Endothelial cell of umbilical vein (primary cell): Measurements from ENCODE around the gene RBM20. TPM values are rescaled to one million over a fixed set of nuclear protein-coding genes. Genes with fewer than 3 reads are reported as not detected.

Experiments used
- BruUV-seq: library from RNA; stranded (reverse); fragments of 400-500 nt; replicated peaks from 2 replicates; lab custom pipeline; 2021; lab: Mats Ljungman, UMichigan
- CTCF ChIA-PET: fragments of 300-600, 350-600 bp; sonication (Branson Sonifier 250); formaldehyde crosslinking; loops from one replicate; lab custom pipeline; 2021; ENCODE audit warnings: antibody characterized with exemption, inconsistent platforms; lab: Charles Lee
- POLR2A ChIA-PET: fragments of 300-600, 350-600 bp; sonication (Branson Sonifier 250); formaldehyde crosslinking; loops from one replicate; lab custom pipeline; 2021; ENCODE audit warnings: antibody characterized with exemption, inconsistent platforms; lab: Charles Lee
- DNase-seq: peaks from one replicate; pipeline ENCODE4 v3.0.0-alpha.2; 2011; ENCODE audit warnings: low read depth, low spot score
- FAIRE-seq: peaks from 2 replicates; lab custom pipeline; 2011; peaks lifted over from hg19 to GRCh38; lab: Jason Lieb, UNC
- H2AFZ ChIP-seq: 2 replicates; pipeline ENCODE4 v1.6.0; 2012; ENCODE audit warnings: low read depth, low read length, control low read depth, inconsistent platforms
- H3K27ac ChIP-seq: 2 replicates; pipeline ENCODE4 v1.5.1; 2011; ENCODE audit warnings: low read depth, mild to moderate bottlenecking, control low read depth, low read length, moderate library complexity; ENCODE audit not compliant: insufficient read depth
- H3K27me3 ChIP-seq, 2 experiments: 2 replicates each; pipeline versions ENCODE4 v1.6.0 to v1.6.1; 2011; ENCODE audit warnings: low read length in 2 of 2, mixed read lengths in 1 of 2; ENCODE audit not compliant: control insufficient read depth in 2 of 2, insufficient read depth in 2 of 2
- H3K36me3 ChIP-seq, 2 experiments: 2 replicates in 1 of 2; 3 replicates in 1 of 2; pipeline ENCODE4 v1.5.1; 2011; ENCODE audit warnings: low read length in 2 of 2, mild to moderate bottlenecking in 1 of 2, moderate library complexity in 1 of 2; ENCODE audit not compliant: control insufficient read depth in 2 of 2, insufficient read depth in 2 of 2; ENCODE audit errors: extremely low read depth in 1 of 2
- H3K4me1 ChIP-seq: 3 replicates; pipeline ENCODE4 v1.5.1; 2011; ENCODE audit warnings: mild to moderate bottlenecking, low read length; ENCODE audit not compliant: control insufficient read depth, insufficient read depth; ENCODE audit errors: extremely low read depth
- H3K4me2 ChIP-seq: 2 replicates; pipeline ENCODE4 v1.6.1; 2011; ENCODE audit warnings: low read length, control low read depth, mixed read lengths; ENCODE audit not compliant: insufficient read depth
- H3K4me3 ChIP-seq, 3 experiments: fragments of 200-600 bp in 1 of 3; sonication (generic), shearing (Covaris generic) in 1 of 3; replicated peaks in 1 of 3; 2 replicates each; pipeline ENCODE4 v1.5.1; 2011 to 2016; ENCODE audit warnings: control low read depth in 3 of 3, low read length in 3 of 3, mild to moderate bottlenecking in 2 of 3, inconsistent platforms in 1 of 3, low read depth in 1 of 3, moderate library complexity in 1 of 3; ENCODE audit not compliant: insufficient read depth in 1 of 3
- H3K79me2 ChIP-seq: 2 replicates; pipeline ENCODE4 v1.6.0; 2012; ENCODE audit warnings: low read length, inconsistent platforms; ENCODE audit not compliant: control insufficient read depth, insufficient read depth
- H3K9ac ChIP-seq: replicated peaks from 2 replicates; pipeline ENCODE3; 2011; ENCODE audit warnings: low read length, control low read depth; ENCODE audit not compliant: insufficient read depth; ENCODE audit errors: extremely low read depth
- H3K9me1 ChIP-seq: replicated peaks from 3 replicates; pipeline ENCODE4 v1.6.0; 2011; ENCODE audit warnings: mild to moderate bottlenecking, low read length; ENCODE audit not compliant: control insufficient read depth, insufficient read depth; ENCODE audit errors: extremely low read depth
- H3K9me3 ChIP-seq: replicated peaks from 2 replicates; pipeline ENCODE4 v1.5.1; 2012; ENCODE audit warnings: low read length, inconsistent platforms; ENCODE audit not compliant: control insufficient read depth, insufficient read depth
- H4K20me1 ChIP-seq: replicated peaks from 2 replicates; pipeline ENCODE3; 2011; ENCODE audit warnings: mild to moderate bottlenecking, low read length; ENCODE audit not compliant: control insufficient read depth, insufficient read depth; ENCODE audit errors: extremely low read depth
- EZH2 ChIP-seq: IDR thresholded peaks from 2 replicates; pipeline ENCODE4 v1.6.1; 2012; ENCODE audit warnings: borderline replicate concordance, low read depth, mild to moderate bottlenecking, moderate library complexity, low read length, inconsistent platforms; ENCODE audit not compliant: severe bottlenecking
- FOS ChIP-seq: IDR thresholded peaks from 2 replicates; pipeline ENCODE4 v1.6.1; 2011; ENCODE audit warnings: mild to moderate bottlenecking, low read length, moderate library complexity, borderline replicate concordance; ENCODE audit not compliant: insufficient read depth
- GATA2 ChIP-seq: IDR thresholded peaks from 2 replicates; pipeline ENCODE4 v1.7.0; 2011; ENCODE audit warnings: low read depth, mild to moderate bottlenecking, moderate library complexity, mixed read lengths, low read length; ENCODE audit not compliant: insufficient read length, insufficient read depth
- JUN ChIP-seq: IDR thresholded peaks from 2 replicates; pipeline ENCODE4 v1.6.1; 2011; ENCODE audit warnings: borderline replicate concordance, low read depth; ENCODE audit not compliant: insufficient read length, insufficient read depth
- MYC ChIP-seq: IDR thresholded peaks from one replicate; pipeline ENCODE4 v1.6.1; 2011; ENCODE audit warnings: mild to moderate bottlenecking, low read depth, low read length
- POLR2A ChIP-seq: IDR thresholded peaks from 2 replicates; pipeline ENCODE4 v1.6.1; 2012; ENCODE audit warnings: low read depth, mild to moderate bottlenecking, control low read depth, low read length
- POLR2AphosphoS5 ChIP-seq: IDR thresholded peaks from 2 replicates; pipeline ENCODE4 v1.6.1; 2012; ENCODE audit warnings: low read depth, mild to moderate bottlenecking, control low read depth, low read length, moderate library complexity; ENCODE audit not compliant: insufficient read depth
- dilution Hi-C: fragments of 300-500 bp; cut with MboI; formaldehyde crosslinking; loops from one replicate; pipeline ENCODE4 v1.15.0; 2019; ENCODE audit warnings: low sequenced_read_pairs; ENCODE audit not compliant: extremely low pct_ligation_motif_present
- intact Hi-C: fragments of 100-400 bp; cut with micrococcal nuclease; formaldehyde crosslinking; loops from one replicate; pipeline ENCODE4 v1.10.0; 2022
- polyA plus RNA-seq, 4 experiments: library from polyadenylated mRNA; depleted of rRNA in 3 of 4; stranded (reverse) in 3 of 4; unstranded in 1 of 4; fragments of >200 nt; gene quantifications; 2 replicates each; pipeline versions ENCODE4 v1.2.1 to v1.2.3, GENCODE V29; 2011 to 2012; ENCODE audit warnings: missing spikeins in 1 of 4
- total RNA-seq: library from RNA; stranded (reverse); gene quantifications from 2 replicates; pipeline ENCODE4 v1.2.3, GENCODE V29; 2021
- TF ChIP-seq, protein P1 (sequence below): IDR thresholded peaks from 2 replicates; pipeline ENCODE4 v1.6.1; 2011; ENCODE audit not compliant: insufficient read depth, insufficient read length
- TF ChIP-seq, protein P2 (sequence below), 2 donors: IDR thresholded peaks; 1 replicate in 1 of 2; 2 replicates in 1 of 2; pipeline ENCODE4 v1.5.1; 2011; ENCODE audit warnings: low read length in 2 of 2, mild to moderate bottlenecking in 2 of 2, moderate library complexity in 2 of 2, control low read depth in 1 of 2, inconsistent platforms in 1 of 2, low read depth in 1 of 2; ENCODE audit not compliant: insufficient read depth in 1 of 2; ENCODE audit errors: extremely low read depth in 1 of 2

The RBM20 gene
- total and polyA plus RNA-seq, 2 donors (not counting 3 experiments of a cell fraction or from before 2014, with no cell fraction given): 0.04 TPM; not detected in 1

DNA sequence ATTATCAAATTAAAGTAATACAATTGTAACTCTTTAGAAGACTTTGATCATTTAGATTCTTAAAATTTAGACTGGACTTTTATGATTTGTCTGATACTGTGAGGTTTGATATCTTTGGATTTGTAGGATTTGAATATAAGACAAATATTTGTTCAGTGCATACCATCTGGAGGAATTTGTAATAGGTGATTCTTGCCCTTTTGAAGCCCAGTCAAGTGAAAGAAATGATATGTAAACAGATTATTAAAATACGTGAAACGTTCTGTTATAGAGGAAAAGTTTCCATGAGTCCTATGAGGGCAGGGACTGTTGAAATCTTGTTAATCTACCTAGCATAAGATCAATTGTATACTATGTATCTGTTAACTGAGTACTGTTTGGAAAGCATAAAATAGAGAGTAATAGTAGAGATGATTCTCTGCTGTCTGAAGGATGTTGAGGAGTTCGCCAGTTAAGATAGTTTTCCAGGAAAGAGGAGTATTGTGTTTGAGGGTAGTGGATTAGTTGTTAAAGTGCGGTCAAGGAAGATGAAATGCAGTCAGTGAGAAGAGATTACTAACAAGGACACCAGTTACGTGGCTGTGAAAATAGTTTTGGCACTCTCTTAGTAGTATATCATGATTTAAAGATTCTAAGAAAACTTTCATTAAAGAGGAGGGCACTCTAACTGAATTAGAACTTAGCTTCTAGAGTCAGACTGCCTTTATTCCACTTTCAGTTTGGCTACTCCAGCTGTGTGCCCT is 242.0 kb downstream of the RBM20 start:
- no peak overlapping the region for H2AFZ ChIP-seq

More for the DNA sequence above, 242.0 kb downstream of the RBM20 start:
- Histone ChIP-seq H3K4me2 (no peak overlapping the region), H3K9me1 (no peaks in the 10 kb centered on the region), H4K20me1 (no peaks in the 10 kb centered on the region), H3K4me1 (no peaks in the 10 kb centered on the region), H3K27ac (no peak overlapping the region), H3K79me2 (no peaks in the 10 kb centered on the region), H3K36me3 (peaks cover 0 to 4% of the 10 kb centered on the region in 2 experiments), H3K27me3 (no peaks in the 10 kb centered on the region), H3K9me3 (no peaks in the 10 kb centered on the region), H3K4me3 (no peak overlapping the region), H3K9ac (no peak overlapping the region)
- dilution Hi-C loops: no loop called here
- TF ChIP-seq POLR2A (no peak), EZH2 (no peak), POLR2AphosphoS5 (no peak), MYC (no peak), FOS (no peak), JUN (no peak), GATA2 (no peak)
- TF ChIP-seq, protein P1, sequence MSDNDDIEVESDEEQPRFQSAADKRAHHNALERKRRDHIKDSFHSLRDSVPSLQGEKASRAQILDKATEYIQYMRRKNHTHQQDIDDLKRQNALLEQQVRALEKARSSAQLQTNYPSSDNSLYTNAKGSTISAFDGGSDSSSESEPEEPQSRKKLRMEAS: no peak
- TF ChIP-seq, protein P2, sequence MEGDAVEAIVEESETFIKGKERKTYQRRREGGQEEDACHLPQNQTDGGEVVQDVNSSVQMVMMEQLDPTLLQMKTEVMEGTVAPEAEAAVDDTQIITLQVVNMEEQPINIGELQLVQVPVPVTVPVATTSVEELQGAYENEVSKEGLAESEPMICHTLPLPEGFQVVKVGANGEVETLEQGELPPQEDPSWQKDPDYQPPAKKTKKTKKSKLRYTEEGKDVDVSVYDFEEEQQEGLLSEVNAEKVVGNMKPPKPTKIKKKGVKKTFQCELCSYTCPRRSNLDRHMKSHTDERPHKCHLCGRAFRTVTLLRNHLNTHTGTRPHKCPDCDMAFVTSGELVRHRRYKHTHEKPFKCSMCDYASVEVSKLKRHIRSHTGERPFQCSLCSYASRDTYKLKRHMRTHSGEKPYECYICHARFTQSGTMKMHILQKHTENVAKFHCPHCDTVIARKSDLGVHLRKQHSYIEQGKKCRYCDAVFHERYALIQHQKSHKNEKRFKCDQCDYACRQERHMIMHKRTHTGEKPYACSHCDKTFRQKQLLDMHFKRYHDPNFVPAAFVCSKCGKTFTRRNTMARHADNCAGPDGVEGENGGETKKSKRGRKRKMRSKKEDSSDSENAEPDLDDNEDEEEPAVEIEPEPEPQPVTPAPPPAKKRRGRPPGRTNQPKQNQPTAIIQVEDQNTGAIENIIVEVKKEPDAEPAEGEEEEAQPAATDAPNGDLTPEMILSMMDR (IDR thresholded peaks at IDR 0.05; ENCODE audit: extremely low read depth in 1 of 2, insufficient read depth in 1 of 2, low read depth in 1 of 2, low read length in 2 of 2): no peak
- no peak for FAIRE-seq
- intact Hi-C loops: no loop called here
- POLR2A ChIA-PET: no interaction called here
- no TSS peak for BruUV-seq
- no peak for DNase-seq
- CTCF ChIA-PET: interaction anchor here (1.3 to 1.6 kb wide), 2 partner anchors 26 to 140 kb away, joined by 5 to 11 read pairs; no protein-coding TSS in a partner anchor
